Gastroesophageal sphincter (tissue), 4 donors: Measurements from ENCODE around the gene AUTS2. TPM values are rescaled to one million over a fixed set of nuclear protein-coding genes. Genes with fewer than 3 reads are reported as not detected.

Source experiments
- ATAC-seq: fragments of 150-250 bp; one replicate; pipeline ENCODE4 v1.9.1; 2016; ENCODE audit warnings: mild to moderate bottlenecking, moderate library complexity
- H3K27ac ChIP-seq, 4 donors: fragments of 200-600 bp; sonication (generic) in 3 of 4; 1 replicate in 3 of 4; 2 replicates in 1 of 4; pipeline ENCODE4 v1.5.1; 2016 to 2019
- H3K27me3 ChIP-seq: fragments of 200-600 bp; sonication (generic); one replicate; pipeline ENCODE4 v1.5.1; 2019
- H3K36me3 ChIP-seq, 2 donors: fragments of 200-600 bp; sonication (generic); one replicate each; pipeline ENCODE4 v1.5.1; 2019; ENCODE audit warnings: control low read depth in 1 of 2
- H3K4me1 ChIP-seq, 3 donors: fragments of 200-600 bp; sonication (generic); 1 replicate in 2 of 3; 2 replicates in 1 of 3; pipeline ENCODE4 v1.5.1; 2016 to 2019; ENCODE audit warnings: control low read depth in 2 of 3
- H3K4me3 ChIP-seq, 2 donors: fragments of 200-600 bp; sonication (generic); one replicate each; pipeline ENCODE4 v1.5.1; 2019; ENCODE audit warnings: mild to moderate bottlenecking in 1 of 2, moderate library complexity in 1 of 2
- H3K9me3 ChIP-seq, 3 donors: fragments of 200-600 bp; sonication (generic); one replicate each; pipeline ENCODE4 v1.5.1; 2017 to 2019; ENCODE audit warnings: control low read depth in 2 of 3
- CTCF ChIP-seq, 4 experiments: fragments of 200-600 bp in 2 of 4; fragments of 450-650 bp in 2 of 4; sonication (generic) in 1 of 4; IDR thresholded peaks; one replicate each; pipeline ENCODE4 v1.5.1; 2017 to 2019; ENCODE audit warnings: antibody characterized with exemption in 4 of 4, mild to moderate bottlenecking in 2 of 4, moderate library complexity in 2 of 4
- EP300 ChIP-seq: sonication (generic); formaldehyde crosslinking; IDR thresholded peaks from one replicate; pipeline ENCODE4 v1.6.1; 2017; ENCODE audit warnings: antibody characterized with exemption, mild to moderate bottlenecking
- POLR2A ChIP-seq, 2 donors: fragments of 450-650 bp; IDR thresholded peaks; one replicate each; pipeline ENCODE4 v1.6.1; 2017; ENCODE audit warnings: antibody characterized with exemption in 2 of 2, mild to moderate bottlenecking in 2 of 2, moderate library complexity in 1 of 2
- POLR2AphosphoS5 ChIP-seq: sonication (generic); formaldehyde crosslinking; IDR thresholded peaks from one replicate; pipeline ENCODE4 v1.6.1; 2017; ENCODE audit warnings: antibody characterized with exemption
- WGBS, 2 donors: methylation state at CpG; one replicate each; pipeline ENCODE4 v1.1.5; 2018; ENCODE audit warnings: low coverage in 1 of 2; 5-methylcytosine and 5-hydroxymethylcytosine counted together
- total RNA-seq, 4 donors: library from RNA; depleted of rRNA; stranded (reverse); fragments of >200 nt; gene quantifications; one replicate each; pipeline ENCODE4 v1.1.0, GENCODE V29; 2016

AUTS2 gene
- total RNA-seq, 4 donors from 2014 or later = 12.2 to 48.7 (median 44.1) TPM

GRCh38 chr7:70487886-70488285 lies 889.6 kb downstream of the AUTS2 start:
- Histone ChIP-seq H3K27me3 (no peaks in the 10 kb centered on the region), H3K4me1 (no peaks in the 10 kb centered on the region), H3K9me3 (peaks cover 0 to 7% (median 0%) of the 10 kb centered on the region in 3 donors), H3K27ac (no peak overlapping the region), H3K4me3 (no peak overlapping the region), H3K36me3 (no peaks in the 10 kb centered on the region)
- TF ChIP-seq EP300 (no peak), POLR2AphosphoS5 (no peak), POLR2A (IDR thresholded peaks at IDR 0.05) (no peak), CTCF (IDR thresholded peaks at IDR 0.05) (no peak)
- 93 to 100% methylated on average over 2 to 11 of the region's 13 CpGs for WGBS, 2 donors
- no peak for ATAC-seq

GRCh38 chr7:70489813-70490212 lies 891.5 kb downstream of the AUTS2 start:
- whole genome bisulfite sequencing, 2 donors = 8 to 14% methylated on average over 1 of the region's 1 CpG
- Histone ChIP-seq H3K4me3 (no peak overlapping the region), H3K36me3 (no peaks in the 10 kb centered on the region), H3K27ac (no peak overlapping the region), H3K27me3 (no peaks in the 10 kb centered on the region), H3K9me3 (peaks cover 0 to 3% (median 0%) of the 10 kb centered on the region in 3 donors), H3K4me1 (peaks cover 0 to 5% (median 0%) of the 10 kb centered on the region in 3 donors)
- no peak for TF ChIP-seq EP300
- no peak for ATAC-seq

GRCh38 chr7:70492625-70493024 lies 894.4 kb downstream of the AUTS2 start:
- TF ChIP-seq CTCF (IDR thresholded peaks at IDR 0.05) (no peak), POLR2AphosphoS5 (no peak), EP300 (no peak), POLR2A (IDR thresholded peaks at IDR 0.05) (no peak)
- 67 to 72% methylated on average over 3 to 6 of the region's 7 CpGs for WGBS, 2 donors
- Histone ChIP-seq H3K4me1 (peaks cover 0 to 14% (median 0%) of the 10 kb centered on the region in 3 donors), H3K36me3 (no peaks in the 10 kb centered on the region), H3K27me3 (no peaks in the 10 kb centered on the region), H3K27ac (no peak overlapping the region), H3K9me3 (no peaks in the 10 kb centered on the region), H3K4me3 (no peak overlapping the region)
- ATAC-seq = no peak

GRCh38 chr7:70494225-70495032 lies 896.2 kb downstream of the AUTS2 start:
- Histone ChIP-seq H3K27ac (no peak overlapping the region), H3K9me3 (no peaks in the 10 kb centered on the region), H3K4me1 (peaks cover 0 to 27% (median 5%) of the 10 kb centered on the region in 3 donors), H3K27me3 (no peaks in the 10 kb centered on the region), H3K4me3 (no peak overlapping the region), H3K36me3 (no peaks in the 10 kb centered on the region)
- WGBS, 2 donors = 64 to 100% methylated on average over 2 to 3 of the region's 6 CpGs
- no peak for ATAC-seq
- TF ChIP-seq EP300 (no peak), POLR2A (IDR thresholded peaks at IDR 0.05) (no peak), CTCF (IDR thresholded peaks at IDR 0.05) (no peak), POLR2AphosphoS5 (no peak)

- H3K36me3 ChIP-seq = no peaks in the 10 kb centered on the region
- no peak for TF ChIP-seq POLR2AphosphoS5
- TF ChIP-seq CTCF (IDR thresholded peaks at IDR 0.05) = no peak
- no peak for TF ChIP-seq EP300
- TF ChIP-seq POLR2A (IDR thresholded peaks at IDR 0.05) = no peak
- H3K4me1 ChIP-seq = peaks cover 0 to 27% (median 5%) of the 10 kb centered on the region in 3 donors
- WGBS, 2 donors = 57 to 88% methylated on average over 1 to 3 of the region's 3 CpGs
- H3K4me3 ChIP-seq = no peak overlapping the region
- no peak for ATAC-seq
- H3K27me3 ChIP-seq = no peaks in the 10 kb centered on the region
- no peak overlapping the region for H3K27ac ChIP-seq
- H3K9me3 ChIP-seq = no peaks in the 10 kb centered on the region
These were observed 896.7 kb downstream of the AUTS2 start for GRCh38 chr7:70495033-70495376.
